HL-60/S4 (cell line): ENCODE results near the gene RAPH1.

Experiments used
- in situ Hi-C: fragments of 300-500 bp; cut with MboI; formaldehyde crosslinking; loops from 2 replicates; pipeline ENCODE4 v1.14.3; 2022; ENCODE audit warnings: low sequenced_read_pairs

The RAPH1 gene

GRCh38 chr2:203489531-203489930, 45.6 kb downstream of the RAPH1 start:
- in situ Hi-C loops = loop anchor here (25.0 kb wide), 1 partner anchor 323 kb away; no protein-coding TSS in a partner anchor

- in situ Hi-C loops = loop anchor here (25.0 kb wide), 1 partner anchor 328 kb away; no protein-coding TSS in a partner anchor
Observed at GRCh38 chr2:203484266-203485112, 50.6 kb downstream of the RAPH1 start.

- in situ Hi-C loops = loop anchor here (25.0 kb wide), 1 partner anchor 332 kb away; no protein-coding TSS in a partner anchor
Observed at GRCh38 chr2:203480623-203481022, 54.5 kb downstream of the RAPH1 start.

- in situ Hi-C loops = loop anchor here (25.0 kb wide), 1 partner anchor 335 kb away; no protein-coding TSS in a partner anchor
Observed at GRCh38 chr2:203476881-203477280, 58.2 kb downstream of the RAPH1 start.

GRCh38 chr2:203471323-203471722, 63.8 kb downstream of the RAPH1 start:
- in situ Hi-C loops = loop anchor here (25.0 kb wide), 2 partner anchors 634 to 884 kb away; no protein-coding TSS in a partner anchor

- in situ Hi-C loops = loop anchor here (25.0 kb wide), 2 partner anchors 633 to 883 kb away; no protein-coding TSS in a partner anchor
Observed at GRCh38 chr2:203470371-203470770, 64.7 kb downstream of the RAPH1 start.

- in situ Hi-C loops = loop anchor here (25.0 kb wide), 2 partner anchors 632 to 882 kb away; no protein-coding TSS in a partner anchor
Observed at GRCh38 chr2:203469546-203469945, 65.6 kb downstream of the RAPH1 start.

- in situ Hi-C loops = loop anchor here (25.0 kb wide), 2 partner anchors 626 to 876 kb away; no protein-coding TSS in a partner anchor
Observed at GRCh38 chr2:203463266-203463678, 71.8 kb downstream of the RAPH1 start.

GRCh38 chr2:203462308-203462707, 72.8 kb downstream of the RAPH1 start:
- in situ Hi-C loops = loop anchor here (25.0 kb wide), 2 partner anchors 625 to 875 kb away; no protein-coding TSS in a partner anchor

GRCh38 chr2:203461746-203462145, 73.4 kb downstream of the RAPH1 start:
- in situ Hi-C loops = loop anchor here (25.0 kb wide), 2 partner anchors 624 to 874 kb away; no protein-coding TSS in a partner anchor

- in situ Hi-C loops = loop anchor here (25.0 kb wide), 2 partner anchors 618 to 868 kb away; no protein-coding TSS in a partner anchor
Observed at GRCh38 chr2:203455209-203455608, 79.9 kb downstream of the RAPH1 start.

GRCh38 chr2:203453858-203454451, 81.1 kb downstream of the RAPH1 start:
- in situ Hi-C loops = loop anchor here (25.0 kb wide), 2 partner anchors 617 to 867 kb away; no protein-coding TSS in a partner anchor

- in situ Hi-C loops = loop anchor here (25.0 kb wide), 2 partner anchors 614 to 864 kb away; no protein-coding TSS in a partner anchor
Observed at GRCh38 chr2:203451689-203452088, 83.4 kb downstream of the RAPH1 start.

- in situ Hi-C loops = loop anchor here (25.0 kb wide), 2 partner anchors 614 to 864 kb away; no protein-coding TSS in a partner anchor
Observed at GRCh38 chr2:203451011-203451410, 84.1 kb downstream of the RAPH1 start.

GRCh38 chr2:203450561-203450960, 84.5 kb downstream of the RAPH1 start:
- in situ Hi-C loops = loop anchor here (25.0 kb wide), 2 partner anchors 613 to 863 kb away; no protein-coding TSS in a partner anchor

GRCh38 chr2:203446780-203447179, 88.3 kb downstream of the RAPH1 start:
- in situ Hi-C loops = no loop called here

GRCh38 chr2:203446071-203446481, 89.0 kb downstream of the RAPH1 start:
- in situ Hi-C loops = no loop called here

GRCh38 chr2:203444738-203445137, 90.4 kb downstream of the RAPH1 start:
- in situ Hi-C loops = no loop called here

- in situ Hi-C loops = no loop called here
Observed at GRCh38 chr2:203442463-203442862, 92.6 kb downstream of the RAPH1 start.

- in situ Hi-C loops = no loop called here
Observed at GRCh38 chr2:203441463-203441862, 93.6 kb downstream of the RAPH1 start.

GRCh38 chr2:203440671-203441070, 94.4 kb downstream of the RAPH1 start:
- in situ Hi-C loops = no loop called here
